HUES6 (cell line): ENCODE results near the gene TFRC.

ENCODE experiments used
- H3K27ac ChIP-seq: 2 replicates; pipeline ENCODE4 v1.7.0; 2013; ENCODE audit warnings: low read depth, mild to moderate bottlenecking, low read length, inconsistent platforms
- H3K27me3 ChIP-seq: 2 replicates; pipeline ENCODE4 v1.6.1; 2013; ENCODE audit warnings: low read length; ENCODE audit not compliant: control insufficient read depth, insufficient read depth
- H3K36me3 ChIP-seq: 2 replicates; pipeline ENCODE4 v1.6.1; 2013; ENCODE audit warnings: low read length; ENCODE audit not compliant: control insufficient read depth, insufficient read depth
- H3K4me1 ChIP-seq: 2 replicates; pipeline ENCODE4 v1.6.1; 2013; ENCODE audit warnings: low read length; ENCODE audit not compliant: control insufficient read depth, insufficient read depth
- H3K4me3 ChIP-seq: 2 replicates; pipeline ENCODE4 v1.5.1; 2013; ENCODE audit warnings: low read depth, low read length
- H3K9ac ChIP-seq: one replicate; pipeline ENCODE4 v1.6.1; 2013; ENCODE audit warnings: mild to moderate bottlenecking, low read length
- H3K9me3 ChIP-seq: 2 replicates; pipeline ENCODE4 v1.6.1; 2013; ENCODE audit warnings: low read depth, low read length; ENCODE audit not compliant: control insufficient read depth, insufficient read depth

Gene TFRC

GRCh38 chr3:196081834-196082618 lies at the start of gene TFRC:
TFRC (minus strand) TSS chr3:196082090; CDS start chr3:196077099, 4,991 bp downstream.
- Histone ChIP-seq H3K36me3 (peaks cover under 1% of the 10 kb centered on the region; the same call in 1 of the 2 replicates), H3K4me3 (peak within 1 kb of the TSS; percentile 99), H3K27me3 (no peaks in the 10 kb centered on the region), H3K9me3 (no peaks in the 10 kb centered on the region), H3K27ac (peak within 1 kb of the TSS; percentile 92), H3K4me1 (peaks cover 13% of the 10 kb centered on the region), H3K9ac (peak within 1 kb of the TSS; percentile 95)

- Histone ChIP-seq H3K27ac (no peak overlapping the region), H3K9ac (no peak overlapping the region)
Measured at GRCh38 chr3:196128172-196128843, 46.4 kb upstream of the TFRC start.

GRCh38 chr3:196127308-196128040 lies 45.6 kb upstream of the TFRC start:
- H3K27me3 ChIP-seq, result no peaks in the 10 kb centered on the region
- no peaks in the 10 kb centered on the region for H3K36me3 ChIP-seq
- H3K4me3 ChIP-seq, result no peak overlapping the region
- H3K27ac ChIP-seq, result no peak overlapping the region
- no peak overlapping the region for H3K9ac ChIP-seq
- H3K9me3 ChIP-seq, result no peaks in the 10 kb centered on the region
- peaks cover 14% of the 10 kb centered on the region for H3K4me1 ChIP-seq

More at GRCh38 chr3:196128172-196128843, 46.4 kb upstream of the TFRC start:
- H3K27me3 ChIP-seq, result no peaks in the 10 kb centered on the region
- H3K4me1 ChIP-seq, result peaks cover 9% of the 10 kb centered on the region
- no peaks in the 10 kb centered on the region for H3K36me3 ChIP-seq
- no peak overlapping the region for H3K4me3 ChIP-seq
- no peaks in the 10 kb centered on the region for H3K9me3 ChIP-seq

- Histone ChIP-seq H3K27ac (no peak overlapping the region), H3K9ac (no peak overlapping the region), H3K4me1 (peaks cover 14% of the 10 kb centered on the region), H3K4me3 (no peak overlapping the region), H3K27me3 (no peaks in the 10 kb centered on the region), H3K36me3 (no peaks in the 10 kb centered on the region), H3K9me3 (no peaks in the 10 kb centered on the region)
Measured at GRCh38 chr3:196124608-196125007, 42.7 kb upstream of the TFRC start.

GRCh38 chr3:196122688-196123046 lies 40.8 kb upstream of the TFRC start:
- Histone ChIP-seq H3K9ac (no peak overlapping the region), H3K36me3 (no peaks in the 10 kb centered on the region)

GRCh38 chr3:196122021-196122687 lies 40.3 kb upstream of the TFRC start:
- Histone ChIP-seq H3K36me3 (no peaks in the 10 kb centered on the region), H3K27me3 (no peaks in the 10 kb centered on the region), H3K4me1 (peaks cover 6% of the 10 kb centered on the region), H3K27ac (no peak overlapping the region), H3K9me3 (no peaks in the 10 kb centered on the region), H3K4me3 (no peak overlapping the region), H3K9ac (no peak overlapping the region)

More at GRCh38 chr3:196122688-196123046, 40.8 kb upstream of the TFRC start:
- Histone ChIP-seq H3K4me1 (peaks cover 11% of the 10 kb centered on the region), H3K27me3 (no peaks in the 10 kb centered on the region), H3K9me3 (no peaks in the 10 kb centered on the region), H3K4me3 (no peak overlapping the region), H3K27ac (no peak overlapping the region)

- Histone ChIP-seq H3K9me3 (no peaks in the 10 kb centered on the region), H3K36me3 (no peaks in the 10 kb centered on the region), H3K4me1 (peaks cover 6% of the 10 kb centered on the region), H3K27ac (no peak overlapping the region), H3K9ac (no peak overlapping the region), H3K4me3 (no peak overlapping the region), H3K27me3 (no peaks in the 10 kb centered on the region)
Measured at GRCh38 chr3:196121066-196121465, 39.2 kb upstream of the TFRC start.

- H3K4me1 ChIP-seq, result peaks cover 6% of the 10 kb centered on the region
- H3K27ac ChIP-seq, result no peak overlapping the region
- H3K9me3 ChIP-seq, result no peaks in the 10 kb centered on the region
Measured at GRCh38 chr3:196120291-196120951, 38.5 kb upstream of the TFRC start.

GRCh38 chr3:196117809-196118208 lies 35.9 kb upstream of the TFRC start:
- no peaks in the 10 kb centered on the region for H3K4me1 ChIP-seq
- no peaks in the 10 kb centered on the region for H3K9me3 ChIP-seq
- no peaks in the 10 kb centered on the region for H3K27me3 ChIP-seq
- no peak overlapping the region for H3K27ac ChIP-seq
- H3K9ac ChIP-seq, result no peak overlapping the region
- H3K4me3 ChIP-seq, result no peak overlapping the region
- H3K36me3 ChIP-seq, result no peaks in the 10 kb centered on the region

More at GRCh38 chr3:196120291-196120951, 38.5 kb upstream of the TFRC start:
- no peaks in the 10 kb centered on the region for H3K27me3 ChIP-seq
- no peak overlapping the region for H3K4me3 ChIP-seq
- H3K36me3 ChIP-seq, result no peaks in the 10 kb centered on the region
- no peak overlapping the region for H3K9ac ChIP-seq

- Histone ChIP-seq H3K9ac (no peak overlapping the region), H3K36me3 (no peaks in the 10 kb centered on the region), H3K9me3 (no peaks in the 10 kb centered on the region), H3K27me3 (no peaks in the 10 kb centered on the region), H3K4me3 (no peak overlapping the region), H3K4me1 (0 out of 2 replicates have a peak, but pooled peaks cover 2% of the 10 kb centered on the region), H3K27ac (no peak overlapping the region)
Measured at GRCh38 chr3:196115678-196116083, 33.8 kb upstream of the TFRC start.
